K562 (cell line): Measurements from ENCODE around the gene EOLA1. TPM values are rescaled to one million over a fixed set of nuclear protein-coding genes. Genes with fewer than 3 reads are reported as not detected.

Experiments
- EHMT2 ChIP-seq: fragments of 450-650 bp; IDR thresholded peaks from 2 replicates; pipeline ENCODE4 v1.6.1; 2018; ENCODE audit warnings: antibody characterized with exemption
- EP400 ChIP-seq: fragments of 450-650 bp; IDR thresholded peaks from 2 replicates; pipeline ENCODE4 v1.6.1; 2017; ENCODE audit warnings: antibody characterized with exemption, mild to moderate bottlenecking, moderate library complexity
- HCFC1 ChIP-seq: IDR thresholded peaks from 2 replicates; pipeline ENCODE4 v1.6.1; 2012; ENCODE audit warnings: low read depth, low read length, improper control_type of control experiment
- PBX2 ChIP-seq, 2 experiments: IDR thresholded peaks in 1 of 2; conservative IDR thresholded peaks in 1 of 2; 2 replicates each; pipeline ENCODE4 v1.6.1; 2016; ENCODE audit warnings: low read depth in 2 of 2, mild to moderate bottlenecking in 1 of 2, missing compliant biosample characterization in 1 of 2, missing genetic modification characterization in 1 of 2, moderate library complexity in 1 of 2
- SMC3 ChIP-seq: conservative IDR thresholded peaks from 2 replicates; pipeline ENCODE4 v1.6.1; 2011; ENCODE audit warnings: low read depth, low read length, improper control_type of control experiment; ENCODE audit not compliant: insufficient read depth
- ZNF316 ChIP-seq: fragments of 450-650 bp; IDR thresholded peaks from 2 replicates; pipeline ENCODE4 v1.6.1; 2016
- ZNF592 ChIP-seq: fragments of 450-650 bp; IDR thresholded peaks from 2 replicates; pipeline ENCODE4 v1.6.1; 2017; ENCODE audit warnings: antibody characterized with exemption, mild to moderate bottlenecking
- polyA plus RNA-seq, 8 experiments: library from polyadenylated mRNA; depleted of rRNA in 4 of 8; stranded (reverse) in 5 of 8; unstranded in 3 of 8; fragments of >200 nt; fragmentation: Nextera tagmentation in 2 of 8; fragmentation: Illumina TruSeq in 1 of 8; extraction: Ambion mirVana in 2 of 8; extraction: Trizol in 1 of 8; gene quantifications; 2 replicates each; pipeline versions ENCODE4 v1.2.1 to v1.2.3, GENCODE V29; 2011 to 2014; ENCODE audit warnings: inconsistent platforms in 1 of 8, missing spikeins in 1 of 8
- total RNA-seq, 7 experiments: library from RNA; depleted of rRNA in 6 of 7; stranded (reverse); fragments of >200 nt in 6 of 7; fragmentation: Illumina TruSeq in 2 of 7; extraction: Trizol in 2 of 7; gene quantifications; 2 replicates each; pipeline versions ENCODE4 v1.2.1 to v1.2.3, GENCODE V29; 2011 to 2021; ENCODE audit warnings: low replicate concordance in 1 of 7

Gene EOLA1
- total and polyA plus RNA-seq, 9 of the 15 experiments (the other 6 are each of a cell fraction or from before 2014, with no cell fraction given): 6.3 to 32.9 (median 18.2) TPM

- 0 out of 2 replicates have a peak, but pooled peaks have one; percentile 15 for TF ChIP-seq ZNF592
- no peak for TF ChIP-seq PBX2 (CRISPR knock-in tag; IDR thresholded peaks at IDR 0.05; ENCODE audit: low read depth)
- no peak for TF ChIP-seq PBX2 (tag; conservative IDR thresholded peaks at IDR 0.05; ENCODE audit: low read depth)
- 0 out of 2 replicates have a peak, but pooled peaks have one; percentile 18 for TF ChIP-seq EP400
- TF ChIP-seq HCFC1: peak; percentile 24; the same call in 1 of the 2 replicates
- 0 out of 2 replicates have a peak, but pooled peaks have one; percentile 6 for TF ChIP-seq SMC3
- no peak for TF ChIP-seq EHMT2
- TF ChIP-seq ZNF316: no peak
Measured at GRCh38 chrX:149504915-149505651, 35.7 kb upstream of the EOLA1 start, which contains the start of gene IDS (continued).
